ENCODE results near the gene S100A2.

Gene S100A2

GRCh38 chr1:153612111-153612754 lies 46.6 kb upstream of the S100A2 start:
- TF ChIP-seq CTCF (IDR thresholded peaks at IDR 0.05; ENCODE audit: control insufficient read depth, insufficient read depth, low read depth, low read length, missing control alignments) = no peak
- H3K4me3 ChIP-seq (ENCODE audit: control insufficient read depth, low read depth, low read length) = peak overlapping the region; percentile 69
- no peak for DNase-seq (ENCODE audit: low read depth)

GRCh38 chr1:153611356-153611755 lies 45.7 kb upstream of the S100A2 start:
- peak overlapping the region; percentile 69 for H3K4me3 ChIP-seq (ENCODE audit: control insufficient read depth, low read depth, low read length)

GRCh38 chr1:153610811-153611301 lies 45.2 kb upstream of the S100A2 start:
- no peak for TF ChIP-seq CTCF (IDR thresholded peaks at IDR 0.05; ENCODE audit: control insufficient read depth, insufficient read depth, low read depth, low read length, missing control alignments)
- H3K4me3 ChIP-seq (ENCODE audit: control insufficient read depth, low read depth, low read length) = peak overlapping the region; percentile 69
- DNase-seq (ENCODE audit: low read depth) = no peak

More at GRCh38 chr1:153611356-153611755, 45.7 kb upstream of the S100A2 start:
- no peak for TF ChIP-seq CTCF (IDR thresholded peaks at IDR 0.05; ENCODE audit: control insufficient read depth, insufficient read depth, low read depth, low read length, missing control alignments)
- no peak for DNase-seq (ENCODE audit: low read depth)

- no peak for TF ChIP-seq CTCF (IDR thresholded peaks at IDR 0.05; ENCODE audit: control insufficient read depth, insufficient read depth, low read depth, low read length, missing control alignments)
- peak overlapping the region; percentile 69 for H3K4me3 ChIP-seq (ENCODE audit: control insufficient read depth, low read depth, low read length)
- DNase-seq (ENCODE audit: low read depth) = no peak
Observed at GRCh38 chr1:153610334-153610733, 44.7 kb upstream of the S100A2 start.

- no peak for DNase-seq (ENCODE audit: low read depth)
- TF ChIP-seq CTCF (IDR thresholded peaks at IDR 0.05; ENCODE audit: control insufficient read depth, insufficient read depth, low read depth, low read length, missing control alignments) = no peak
- H3K4me3 ChIP-seq (ENCODE audit: control insufficient read depth, low read depth, low read length) = peak overlapping the region; percentile 3
Observed at GRCh38 chr1:153609585-153609907, 43.9 kb upstream of the S100A2 start.

- no peak for TF ChIP-seq CTCF (IDR thresholded peaks at IDR 0.05; ENCODE audit: control insufficient read depth, insufficient read depth, low read depth, low read length, missing control alignments)
- peak; percentile 69 for DNase-seq (ENCODE audit: low read depth)
- peak overlapping the region; percentile 35 for H3K4me3 ChIP-seq (ENCODE audit: control insufficient read depth, low read depth, low read length)
Observed at GRCh38 chr1:153608742-153609584, 43.3 kb upstream of the S100A2 start.
